Measurements from ENCODE around the gene GSTM1. TPM values are rescaled to one million over a fixed set of nuclear protein-coding genes. Genes with fewer than 3 reads are reported as not detected.
"Not testable (repeated sequence)": the region's sequence is repeated elsewhere in the genome, so short reads cannot be mapped to it uniquely, and the experiment has no call there.

Gene GSTM1
- total RNA-seq, 1 experiment from 2014 or later: not detected

DNA sequence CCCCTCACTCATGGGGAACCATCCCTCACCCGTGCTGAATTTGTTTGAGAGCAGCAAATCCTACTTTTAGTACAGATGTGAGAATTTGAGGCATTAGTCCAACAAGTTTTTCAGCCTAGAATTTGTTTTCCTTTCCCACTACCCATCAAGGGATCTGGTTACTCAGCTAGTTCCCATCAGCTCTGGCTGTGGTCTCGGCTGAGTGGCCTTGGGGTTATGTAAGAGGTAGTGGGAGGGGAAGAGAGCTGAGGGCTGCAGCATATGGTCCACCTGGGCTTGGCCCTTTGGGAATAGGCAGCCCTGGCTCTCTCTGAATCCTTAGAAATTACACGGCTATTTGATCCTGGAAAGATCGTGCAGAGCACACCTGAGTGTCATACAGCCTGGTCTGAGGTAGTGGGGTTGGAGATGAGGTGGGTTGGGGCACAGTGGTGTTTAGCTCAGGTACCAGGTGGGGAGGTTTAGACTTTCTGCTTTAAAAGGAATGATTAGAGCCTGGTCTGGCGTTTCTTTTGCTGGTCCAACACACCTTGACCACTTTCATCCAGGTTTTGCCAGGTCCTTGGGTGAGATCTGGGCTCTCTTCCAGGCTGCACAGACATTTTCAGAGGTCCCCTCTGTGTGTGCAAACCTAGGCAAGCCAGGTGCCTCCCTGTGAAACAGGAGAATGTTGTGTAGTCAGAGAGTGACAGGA is 27.5 kb upstream of the GSTM1 start:
- Mint-ChIP-seq H3K27ac (ENCODE audit: low read depth, unreplicated experiment) (no peak overlapping the region), H3K9me3 (ENCODE audit: unreplicated experiment) (no peaks in the 10 kb centered on the region), H3K36me3 (ENCODE audit: insufficient read depth, unreplicated experiment) (no peaks in the 10 kb centered on the region), H3K4me3 (ENCODE audit: unreplicated experiment) (no peak overlapping the region), H3K27me3 (ENCODE audit: insufficient read depth, unreplicated experiment) (peaks cover under 1% of the 10 kb centered on the region), H3K4me1 (ENCODE audit: insufficient read depth, unreplicated experiment) (no peaks in the 10 kb centered on the region)
- no peak for DNase-seq (ENCODE audit: unreplicated experiment)
- no peak for TF ChIP-seq CTCF (IDR thresholded peaks at IDR 0.05; ENCODE audit: unreplicated experiment)
- intact Hi-C loops (cut with micrococcal nuclease): no loop called here
- CTCF ChIA-PET: interaction anchor here (0.6 to 2.5 kb wide), 3 partner anchors 113 to 287 kb away, joined by 4 to 7 read pairs (median 6); no protein-coding TSS in a partner anchor
- BruUV-seq (replicated peaks): no TSS peak
- POLR2A ChIA-PET: no interaction called here

DNA sequence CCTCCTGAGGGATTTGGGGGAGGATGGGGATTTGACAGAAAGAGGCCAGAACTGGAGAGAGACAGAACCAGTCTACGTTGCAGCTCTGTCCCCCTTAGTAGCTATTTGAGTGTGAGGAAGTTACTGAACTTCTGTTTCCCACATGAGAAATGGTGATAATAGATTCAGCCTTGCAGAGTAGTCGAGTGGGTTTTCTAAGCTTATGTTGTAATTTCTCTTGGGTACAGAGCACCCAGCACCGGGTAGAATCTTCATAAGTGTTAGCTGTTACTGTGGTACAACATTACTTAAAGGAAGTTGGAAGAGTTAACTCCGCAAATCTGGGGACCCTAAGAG is 27.0 kb upstream of the GSTM1 start:
- DNase-seq (ENCODE audit: unreplicated experiment); H3K36me3 Mint-ChIP-seq (ENCODE audit: insufficient read depth, unreplicated experiment); H3K4me1 Mint-ChIP-seq (ENCODE audit: insufficient read depth, unreplicated experiment); H3K27ac Mint-ChIP-seq (ENCODE audit: low read depth, unreplicated experiment); intact Hi-C loops (cut with micrococcal nuclease); BruUV-seq (replicated peaks); POLR2A ChIA-PET; H3K27me3 Mint-ChIP-seq (ENCODE audit: insufficient read depth, unreplicated experiment); H3K4me3 Mint-ChIP-seq (ENCODE audit: unreplicated experiment); H3K9me3 Mint-ChIP-seq (ENCODE audit: unreplicated experiment): not testable (repeated sequence)
- CTCF ChIA-PET: interaction anchor here (0.6 to 2.5 kb wide), 4 partner anchors 10 to 287 kb away, joined by 3 to 7 read pairs (median 5); no protein-coding TSS in a partner anchor

DNA sequence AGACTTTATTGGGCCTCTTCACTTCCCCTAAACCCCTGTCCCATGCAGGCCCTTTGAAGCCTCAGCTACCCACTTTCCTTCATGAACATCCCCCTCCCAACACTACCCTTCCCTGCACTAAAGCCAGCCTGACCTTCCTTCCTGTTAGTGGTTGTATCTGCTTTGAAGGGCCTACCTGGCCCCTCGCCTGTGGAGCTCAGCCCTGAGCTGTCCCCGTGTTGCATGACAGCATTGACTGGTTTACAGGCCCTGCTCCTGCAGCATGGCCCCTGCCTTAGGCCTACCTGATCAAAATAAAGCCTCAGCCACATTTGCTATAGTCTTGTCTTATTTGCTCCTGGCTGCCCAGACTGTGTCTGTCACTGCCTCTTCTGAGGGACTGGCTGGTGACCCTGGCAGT is 26.2 kb upstream of the GSTM1 start:
- ChIA-PET CTCF (interaction anchor here (0.7 to 2.5 kb wide), 5 partner anchors 11 to 116 kb away, joined by 3 to 12 read pairs (median 4); no protein-coding TSS in a partner anchor), POLR2A (no interaction called here)
- no peak overlapping the region for H3K4me3 Mint-ChIP-seq (ENCODE audit: unreplicated experiment)
- DNase-seq (ENCODE audit: unreplicated experiment): no peak
- intact Hi-C loops (cut with micrococcal nuclease): no loop called here
- TF ChIP-seq CTCF (IDR thresholded peaks at IDR 0.05; ENCODE audit: unreplicated experiment): no peak
- H3K27ac Mint-ChIP-seq (ENCODE audit: low read depth, unreplicated experiment): no peak overlapping the region
- H3K4me1 Mint-ChIP-seq (ENCODE audit: insufficient read depth, unreplicated experiment): no peaks in the 10 kb centered on the region
- no TSS peak for BruUV-seq (replicated peaks)
- no peaks in the 10 kb centered on the region for H3K27me3 Mint-ChIP-seq (ENCODE audit: insufficient read depth, unreplicated experiment)
- H3K9me3 Mint-ChIP-seq (ENCODE audit: unreplicated experiment): no peaks in the 10 kb centered on the region
- H3K36me3 Mint-ChIP-seq (ENCODE audit: insufficient read depth, unreplicated experiment): no peaks in the 10 kb centered on the region

- Mint-ChIP-seq H3K4me3 (ENCODE audit: unreplicated experiment) (no peak overlapping the region), H3K4me1 (ENCODE audit: insufficient read depth, unreplicated experiment) (no peaks in the 10 kb centered on the region), H3K36me3 (ENCODE audit: insufficient read depth, unreplicated experiment) (no peaks in the 10 kb centered on the region), H3K9me3 (ENCODE audit: unreplicated experiment) (no peaks in the 10 kb centered on the region), H3K27me3 (ENCODE audit: insufficient read depth, unreplicated experiment) (no peaks in the 10 kb centered on the region), H3K27ac (ENCODE audit: low read depth, unreplicated experiment) (no peak overlapping the region)
- ChIA-PET POLR2A (no interaction called here), CTCF (interaction anchor here (0.6 kb wide), 1 partner anchor 28 kb away, joined by 3 read pairs; no protein-coding TSS in a partner anchor)
- DNase-seq (ENCODE audit: unreplicated experiment): no peak
- no peak for TF ChIP-seq CTCF (IDR thresholded peaks at IDR 0.05; ENCODE audit: unreplicated experiment)
- intact Hi-C loops (cut with micrococcal nuclease): no loop called here
- no TSS peak for BruUV-seq (replicated peaks)
These were observed 22.9 kb upstream of the GSTM1 start for GRCh38 chr1:109664671-109665070.
